DMS53 treated with DMSO at 0.1 percent for 48 hours (cell line): ENCODE data around the gene PRLH.
A peak's percentile ranks its signal among the peaks of the same experiment; 100 is the strongest.

Experiments
- DNase-seq: peaks from one replicate; lab custom pipeline; 2025; ENCODE audit not compliant: unreplicated experiment; lab: John Stamatoyannopoulos, UW

The PRLH gene, protein sequence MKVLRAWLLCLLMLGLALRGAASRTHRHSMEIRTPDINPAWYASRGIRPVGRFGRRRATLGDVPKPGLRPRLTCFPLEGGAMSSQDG

GRCh38 chr2:237566401-237567235, at the start of gene PRLH:
PRLH (plus strand) TSS chr2:237566574; CDS start chr2:237566574, 0 bp downstream.
- DNase-seq, result no peak

- DNase-seq, result no peak
These were observed 49.2 kb upstream of the PRLH start for GRCh38 chr2:237517163-237517562.

- no peak for DNase-seq
These were observed 48.4 kb upstream of the PRLH start for GRCh38 chr2:237517990-237518389.

GRCh38 chr2:237519506-237520245, 46.7 kb upstream of the PRLH start:
- no peak for DNase-seq

DNA sequence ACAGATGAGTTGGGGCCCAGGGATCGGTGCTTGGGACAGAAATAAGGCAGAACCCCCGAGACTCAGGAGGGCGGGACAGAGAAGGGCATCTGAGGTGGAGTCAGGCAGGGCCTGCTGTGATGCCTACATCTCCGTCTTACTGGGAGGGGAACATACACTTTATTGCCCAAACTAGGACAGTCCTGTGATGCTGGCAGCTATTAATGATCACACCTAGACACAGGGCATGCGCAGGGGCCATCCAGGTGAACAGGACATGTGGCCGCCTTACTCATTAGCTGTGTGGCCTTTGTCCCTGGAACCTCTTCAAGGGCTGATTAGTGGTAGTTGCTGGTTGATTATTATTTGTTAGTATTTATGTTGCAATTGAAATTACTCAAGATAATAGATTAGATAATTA, 46.1 kb upstream of the PRLH start:
- no peak for DNase-seq

GRCh38 chr2:237524631-237525030, 41.7 kb upstream of the PRLH start:
- no peak for DNase-seq

DNA sequence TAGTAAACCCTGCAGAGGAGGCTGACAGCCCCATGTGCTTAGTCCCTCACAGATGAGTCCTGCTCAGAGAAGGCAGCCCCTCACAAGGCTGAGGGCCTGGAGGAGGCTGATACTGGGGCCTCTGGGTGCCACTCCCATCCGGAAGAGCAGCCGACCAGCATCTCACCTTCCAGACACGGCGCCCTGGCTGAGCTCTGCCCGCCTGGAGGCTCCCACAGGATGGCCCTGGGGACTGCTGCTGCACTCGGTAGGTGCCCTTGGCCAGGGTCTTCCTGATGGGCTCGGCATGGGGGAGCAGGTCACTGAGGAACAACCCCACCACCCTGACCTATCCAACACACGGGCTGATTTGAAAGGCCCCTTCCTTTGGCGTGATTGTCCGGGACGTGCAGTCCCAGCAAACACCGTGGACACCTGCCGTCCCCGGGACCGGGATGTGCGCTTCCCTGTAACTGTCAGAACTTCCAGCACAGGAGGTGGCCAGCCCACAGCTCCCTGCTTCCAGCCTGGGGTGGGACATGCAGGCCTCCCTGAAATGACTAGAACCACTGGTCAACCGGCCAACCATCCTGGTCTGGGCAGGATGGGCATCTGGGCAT, 40.7 kb upstream of the PRLH start:
- DNase-seq, result no peak

- DNase-seq, result no peak
These were observed 39.1 kb upstream of the PRLH start for GRCh38 chr2:237527233-237527632.

GRCh38 chr2:237527766-237528165, 38.6 kb upstream of the PRLH start:
- DNase-seq, result no peak

DNA sequence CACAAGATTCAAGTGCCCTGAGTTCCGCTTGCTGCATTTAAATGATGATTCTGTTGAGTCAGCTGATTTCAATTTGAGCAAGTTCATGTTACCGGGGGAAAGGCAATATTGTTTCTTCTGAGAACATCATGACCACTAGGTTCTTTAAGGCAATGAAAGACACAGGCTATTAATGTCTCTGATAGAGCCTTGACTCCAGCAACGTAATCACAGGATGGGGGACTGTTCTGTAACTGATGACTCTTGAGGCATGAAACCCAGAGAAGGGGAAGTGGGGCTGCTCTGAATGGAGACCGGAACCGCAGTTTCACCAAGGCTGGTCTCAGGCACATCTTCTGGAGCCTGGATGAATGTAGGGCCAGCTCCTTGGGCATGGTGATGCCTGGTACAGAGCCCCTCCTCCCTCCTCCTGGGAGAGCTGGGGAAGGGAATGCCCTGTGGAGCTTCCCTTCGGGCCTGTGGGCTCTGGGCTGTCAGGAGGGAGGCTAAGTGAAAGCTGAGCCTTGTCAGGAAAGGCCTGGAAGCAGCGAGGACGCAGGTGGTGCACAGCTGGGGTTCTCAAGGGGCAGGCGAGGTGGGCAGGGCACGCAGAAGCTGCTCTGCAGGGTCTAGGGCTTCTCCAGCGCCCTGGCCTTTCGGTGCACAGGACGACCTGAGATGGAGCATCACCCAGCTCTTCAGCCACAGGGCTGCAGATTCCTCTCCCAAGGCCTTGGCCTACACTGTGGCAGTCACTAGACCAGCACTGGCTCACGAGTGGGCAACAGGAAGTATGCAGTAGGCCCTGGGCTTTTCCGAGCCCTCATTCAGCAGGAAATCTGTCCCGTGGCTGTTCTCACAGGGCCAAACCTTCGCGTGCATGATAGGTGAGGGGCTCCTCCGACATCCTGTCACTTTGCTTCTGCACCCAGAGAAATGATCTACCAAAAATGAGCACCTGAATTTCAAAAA, 36.6 kb upstream of the PRLH start:
- no peak for DNase-seq

- no peak for DNase-seq
These were observed 35.6 kb upstream of the PRLH start for GRCh38 chr2:237530472-237531433.

DNA sequence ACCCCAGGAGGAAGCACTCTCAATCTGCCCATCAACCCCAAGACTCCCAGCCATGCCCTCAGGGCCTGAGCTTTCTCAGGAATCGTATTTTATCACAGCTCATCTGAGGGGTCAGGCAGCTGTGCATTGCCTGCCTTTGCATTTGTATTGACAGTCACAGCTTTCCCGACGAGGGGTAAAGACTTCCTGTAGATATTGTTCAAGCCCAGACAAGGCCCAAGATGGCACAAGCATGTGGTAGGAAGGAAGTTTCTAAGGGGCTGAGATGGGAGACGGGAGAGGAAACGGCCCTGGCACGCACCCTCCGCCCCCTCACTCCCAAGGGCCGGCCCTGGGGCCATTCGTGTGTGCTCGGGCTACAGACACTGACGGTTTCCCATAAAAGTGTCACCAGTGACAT, 34.2 kb upstream of the PRLH start:
- DNase-seq, result no peak

GRCh38 chr2:237533668-237534161, 32.7 kb upstream of the PRLH start:
- peak; percentile 21 for DNase-seq

DNA sequence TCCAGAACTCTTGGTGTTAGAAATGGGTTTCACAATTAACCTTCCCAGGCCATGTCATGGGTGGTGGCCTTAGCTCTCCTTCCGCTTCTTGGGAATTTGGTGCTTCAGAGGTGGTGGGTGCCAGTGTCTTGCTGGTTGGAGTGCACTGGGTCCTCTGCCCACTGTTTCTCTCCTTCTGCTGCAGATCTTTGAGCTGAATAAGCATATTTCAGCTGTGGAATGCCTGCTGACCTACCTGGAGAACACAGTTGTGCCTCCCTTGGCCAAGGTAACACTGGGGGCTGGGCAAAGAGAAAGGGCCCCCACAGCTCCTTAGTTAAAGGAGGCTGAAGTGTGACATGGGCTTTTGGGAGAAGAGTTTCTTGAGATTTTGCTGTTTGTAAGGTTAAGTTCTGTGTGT, 32.0 kb upstream of the PRLH start:
- DNase-seq, result no peak

DNA sequence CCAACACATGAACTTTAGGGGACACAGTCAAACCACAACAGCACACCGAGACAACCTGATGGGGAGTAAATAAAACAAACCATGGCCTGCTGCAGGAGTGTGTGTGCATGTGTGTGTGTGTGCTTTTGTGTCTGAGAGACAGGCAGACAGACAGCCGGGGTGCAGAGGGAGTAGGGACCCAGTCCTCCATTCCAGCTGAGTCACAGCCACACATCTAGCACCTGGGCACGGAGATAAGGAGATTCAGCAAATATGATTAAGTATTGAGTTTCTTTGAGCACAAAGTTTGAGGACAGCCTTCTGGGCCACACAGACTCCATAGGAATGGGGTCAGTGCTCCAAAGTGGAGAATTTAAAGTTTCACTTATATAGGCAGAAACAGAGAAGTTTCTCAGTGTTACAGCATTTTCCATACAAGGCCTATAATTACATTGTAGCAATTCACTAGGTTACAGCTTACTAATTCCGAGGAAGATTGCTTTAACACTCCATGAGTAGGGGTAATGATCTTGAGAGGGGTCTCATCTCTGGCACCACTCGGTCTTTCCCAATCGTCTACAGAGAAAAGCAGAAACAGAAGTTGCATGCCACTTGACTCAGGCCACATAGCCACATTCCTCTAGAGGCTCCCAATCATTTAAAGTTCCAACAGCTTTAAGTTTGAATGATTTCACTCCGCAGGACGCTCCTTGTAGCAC, 30.8 kb upstream of the PRLH start:
- no peak for DNase-seq

DNA sequence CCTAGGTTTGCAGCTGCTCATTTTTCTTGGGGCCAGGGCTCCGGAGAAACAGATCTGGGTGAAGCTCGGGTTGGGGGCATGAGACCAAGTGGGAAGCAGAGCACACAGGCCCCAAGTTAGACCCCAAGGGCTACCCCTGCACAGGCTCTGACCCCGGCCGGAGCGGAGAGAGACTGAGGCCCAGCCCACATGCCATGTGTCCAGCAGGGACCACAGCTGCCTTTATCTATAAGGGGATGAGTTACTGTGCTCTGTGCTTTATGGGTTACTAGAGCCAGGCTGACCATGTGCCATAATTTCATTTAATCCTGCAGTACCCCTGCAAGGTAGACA, 30.3 kb upstream of the PRLH start:
- DNase-seq, result no peak

DNA sequence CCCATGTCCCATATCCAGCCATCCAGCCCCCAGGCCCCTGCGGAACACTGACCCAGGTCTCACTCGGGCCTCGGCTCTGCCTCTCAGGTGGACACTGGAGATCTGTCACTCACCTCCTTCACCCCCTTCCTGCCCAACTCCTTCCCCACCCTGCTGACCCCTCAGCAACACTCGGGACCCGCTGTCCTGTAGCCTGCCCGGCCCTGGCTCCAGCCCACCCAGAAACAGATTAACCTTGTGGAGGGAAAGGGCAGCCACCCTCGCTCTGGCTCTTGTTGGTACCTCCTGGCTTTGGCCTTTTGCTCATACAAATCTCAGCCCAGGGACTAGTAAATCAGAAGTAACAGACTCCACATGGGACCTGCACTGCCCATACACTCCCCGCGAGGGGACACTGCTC, 29.8 kb upstream of the PRLH start:
- no peak for DNase-seq

- DNase-seq, result no peak
These were observed 28.2 kb upstream of the PRLH start for GRCh38 chr2:237538001-237538720.
